Hepatocyte (in vitro differentiated cells): ENCODE results near the gene MSH5. TPM values are rescaled to one million over a fixed set of nuclear protein-coding genes. Genes with fewer than 3 reads are reported as not detected.
"Not testable (repeated sequence)": the region's sequence is repeated elsewhere in the genome, so short reads cannot be mapped to it uniquely, and the experiment has no call there.

Experiments
- DNase-seq: peaks from one replicate; pipeline ENCODE4 v3.0.0-alpha.2; 2016; ENCODE audit warnings: low spot score
- H2AFZ ChIP-seq: fragments of 200-600 bp; sonication (generic); 2 replicates; pipeline ENCODE4 v1.6.0; 2016; ENCODE audit warnings: antibody characterized with exemption, mild to moderate bottlenecking
- H3K27ac ChIP-seq: fragments of 200-600 bp; sonication (generic); 2 replicates; pipeline ENCODE4 v1.5.1; 2016; ENCODE audit warnings: mild to moderate bottlenecking
- H3K27me3 ChIP-seq: fragments of 200-600 bp; sonication (generic); 2 replicates; pipeline ENCODE4 v1.6.1; 2016
- H3K36me3 ChIP-seq: fragments of 200-600 bp; sonication (generic); replicated peaks from 2 replicates; pipeline ENCODE4 v1.5.1; 2016; ENCODE audit warnings: low read depth; ENCODE audit not compliant: insufficient read depth
- H3K4me1 ChIP-seq: fragments of 200-600 bp; sonication (generic); 2 replicates; pipeline ENCODE4 v1.5.1; 2016; ENCODE audit warnings: mild to moderate bottlenecking, moderate library complexity; ENCODE audit not compliant: insufficient read depth
- H3K4me2 ChIP-seq: fragments of 200-600 bp; sonication (generic); 2 replicates; pipeline ENCODE4 v1.6.0; 2016
- H3K4me3 ChIP-seq: fragments of 200-600 bp; sonication (generic); 2 replicates; pipeline ENCODE4 v1.5.1; 2016; ENCODE audit warnings: mild to moderate bottlenecking
- H3K79me2 ChIP-seq: fragments of 200-600 bp; sonication (generic); 2 replicates; pipeline ENCODE4 v1.6.0; 2017; ENCODE audit warnings: mild to moderate bottlenecking
- H3K9me2 ChIP-seq: fragments of 200-600 bp; sonication (generic); replicated peaks from 2 replicates; pipeline ENCODE4 v1.6.0; 2017; ENCODE audit warnings: mild to moderate bottlenecking; ENCODE audit not compliant: insufficient read depth
- H3K9me3 ChIP-seq: fragments of 200-600 bp; sonication (generic); 2 replicates; pipeline ENCODE4 v1.5.1; 2016; ENCODE audit warnings: low read depth, mild to moderate bottlenecking
- H4K20me1 ChIP-seq: fragments of 200-600 bp; sonication (generic); 2 replicates; pipeline ENCODE4 v1.6.0; 2016; ENCODE audit warnings: mild to moderate bottlenecking; ENCODE audit not compliant: insufficient read depth, poor library complexity, severe bottlenecking
- CTCF ChIP-seq: fragments of 200-600 bp; sonication (generic); IDR thresholded peaks from 2 replicates; pipeline ENCODE4 v1.5.1; 2016; ENCODE audit warnings: antibody characterized with exemption, mild to moderate bottlenecking; ENCODE audit not compliant: poor library complexity
- EZH2 ChIP-seq: fragments of 200-600 bp; sonication (generic); IDR thresholded peaks from 2 replicates; pipeline ENCODE4 v1.6.1; 2016; ENCODE audit warnings: antibody characterized with exemption, mild to moderate bottlenecking, borderline replicate concordance
- EZH2phosphoT487 ChIP-seq: fragments of 200-600 bp; sonication (generic); IDR thresholded peaks from one replicate; pipeline ENCODE4 v1.6.1; 2018; ENCODE audit warnings: antibody characterized with exemption, mild to moderate bottlenecking, low read depth, moderate library complexity; ENCODE audit not compliant: unreplicated experiment, severe bottlenecking
- WGBS: methylation state at CpG from one replicate; pipeline ENCODE4 v1.1.6; 2016; ENCODE audit warnings: low lambda C conversion rate; ENCODE audit errors: missing lambda C conversion rate; 5-methylcytosine and 5-hydroxymethylcytosine counted together
- polyA plus RNA-seq: library from polyadenylated mRNA; unstranded; fragments of >200 nt; fragmentation: Nextera tagmentation; extraction: Ambion mirVana; gene quantifications from 2 replicates; pipeline ENCODE4 v1.2.1, GENCODE V29; 2016
- total RNA-seq: library from RNA; depleted of rRNA; stranded (reverse); fragments of >200 nt; gene quantifications from 2 replicates; pipeline ENCODE4 v1.2.3, GENCODE V29; 2014

MSH5 gene
- total and polyA plus RNA-seq, 2 experiments from 2014 or later = 4.9 to 6.4 TPM

- Histone ChIP-seq H2AFZ (no peak overlapping the region), H3K4me1 (no peaks in the 10 kb centered on the region), H3K9me3 (no peaks in the 10 kb centered on the region), H3K27ac (no peak overlapping the region), H3K4me2 (no peak overlapping the region), H3K79me2 (peaks cover 26% of the 10 kb centered on the region), H3K9me2 (no peaks in the 10 kb centered on the region), H3K4me3 (no peak overlapping the region), H4K20me1 (no peaks in the 10 kb centered on the region), H3K36me3 (no peaks in the 10 kb centered on the region), H3K27me3 (no peaks in the 10 kb centered on the region)
- DNase-seq = no peak
- TF ChIP-seq EZH2phosphoT487 (no peak), EZH2 (no peak), CTCF (no peak)
- WGBS = 97% methylated on average over 12 of the region's 12 CpGs
These were observed 60.0 kb downstream of the MSH5 start for GRCh38 chr6:31799781-31800180.

- not testable (repeated sequence) for H3K4me2 ChIP-seq, H4K20me1 ChIP-seq, H3K27me3 ChIP-seq, H3K9me3 ChIP-seq, DNase-seq, H3K27ac ChIP-seq, H3K9me2 ChIP-seq, H3K4me3 ChIP-seq, H2AFZ ChIP-seq, H3K36me3 ChIP-seq
- WGBS = 99% methylated on average over 8 of the region's 8 CpGs
- H3K4me1 ChIP-seq = peaks cover 10% of the 10 kb centered on the region
- H3K79me2 ChIP-seq = peaks cover 35% of the 10 kb centered on the region
These were observed 61.5 kb downstream of the MSH5 start for GRCh38 chr6:31801031-31801927.

- H3K36me3 ChIP-seq = no peaks in the 10 kb centered on the region
- 18% methylated on average over 7 of the region's 7 CpGs for WGBS
- H3K4me3 ChIP-seq = peak overlapping the region; percentile 42
- peak overlapping the region; percentile 88 for H3K27ac ChIP-seq
- H3K4me1 ChIP-seq = peaks cover 13% of the 10 kb centered on the region
- no peaks in the 10 kb centered on the region for H3K9me3 ChIP-seq
- peak overlapping the region; percentile 55 for H2AFZ ChIP-seq
- no peak for DNase-seq
- H3K79me2 ChIP-seq = peaks cover 39% of the 10 kb centered on the region
- H3K9me2 ChIP-seq = no peaks in the 10 kb centered on the region
- TF ChIP-seq EZH2 (no peak), CTCF (no peak), EZH2phosphoT487 (no peak)
- no peaks in the 10 kb centered on the region for H4K20me1 ChIP-seq
- H3K4me2 ChIP-seq = peak overlapping the region; percentile 86
- no peaks in the 10 kb centered on the region for H3K27me3 ChIP-seq
These were observed 66.2 kb downstream of the MSH5 start for GRCh38 chr6:31805939-31806469.

GRCh38 chr6:31806470-31807272, 66.9 kb downstream of the MSH5 start, which contains the start of gene LSM2:
Gene LSM2 (minus strand): TSS chr6:31806966. CDS start chr6:31806757, 209 bp downstream.
- no peaks in the 10 kb centered on the region for H3K9me3 ChIP-seq
- no peaks in the 10 kb centered on the region for H3K27me3 ChIP-seq
- peaks cover 34% of the 10 kb centered on the region for H3K79me2 ChIP-seq
- no peaks in the 10 kb centered on the region for H3K36me3 ChIP-seq
- H3K9me2 ChIP-seq = no peaks in the 10 kb centered on the region
- H4K20me1 ChIP-seq = no peaks in the 10 kb centered on the region
- under 1% methylated on average over 48 of the region's 51 CpGs for WGBS
- H3K4me2 ChIP-seq = peak within 1 kb of the TSS; percentile 86
- peak; percentile 100 for DNase-seq
- H3K27ac ChIP-seq = peak within 1 kb of the TSS; percentile 88
- TF ChIP-seq EZH2 = no peak
- no peak for TF ChIP-seq EZH2phosphoT487
- TF ChIP-seq CTCF = peak; percentile 34
- peaks cover 13% of the 10 kb centered on the region for H3K4me1 ChIP-seq
- H3K4me3 ChIP-seq = peak within 1 kb of the TSS; percentile 42
- H2AFZ ChIP-seq = peak within 1 kb of the TSS; percentile 55

GRCh38 chr6:31808599-31808998, 68.8 kb downstream of the MSH5 start:
- peaks cover 16% of the 10 kb centered on the region for H3K4me1 ChIP-seq
- H3K36me3 ChIP-seq, H3K4me3 ChIP-seq, H3K9me2 ChIP-seq, H3K9me3 ChIP-seq, H3K27ac ChIP-seq, H2AFZ ChIP-seq, H3K4me2 ChIP-seq, H3K27me3 ChIP-seq, H4K20me1 ChIP-seq, DNase-seq: not testable (repeated sequence)
- peaks cover 25% of the 10 kb centered on the region for H3K79me2 ChIP-seq
- 86% methylated on average over 10 of the region's 10 CpGs for WGBS
